NCI-H446 (cell line): ENCODE results near the gene CTDP1.
"Not testable (repeated sequence)": the region's sequence is repeated elsewhere in the genome, so short reads cannot be mapped to it uniquely, and the experiment has no call there.

Experiments
- DNase-seq, 2 experiments: peaks; one replicate each; lab custom pipeline; 2025; lab: John Stamatoyannopoulos, UW

The CTDP1 gene

GRCh38 chr18:79698668-79699335 is 19.2 kb downstream of the CTDP1 start:
- no peak for DNase-seq

- DNase-seq: no peak
Observed at GRCh38 chr18:79699653-79700052, 20.1 kb downstream of the CTDP1 start.

- DNase-seq: no peak
Observed at GRCh38 chr18:79702906-79703305, 23.3 kb downstream of the CTDP1 start.

- DNase-seq: no peak
Observed at GRCh38 chr18:79704631-79705030, 25.0 kb downstream of the CTDP1 start.

- no peak for DNase-seq
Observed at GRCh38 chr18:79705272-79705671, 25.7 kb downstream of the CTDP1 start.

GRCh38 chr18:79706006-79706405 is 26.4 kb downstream of the CTDP1 start:
- no peak for DNase-seq

- no peak for DNase-seq
Observed at GRCh38 chr18:79706658-79707057, 27.1 kb downstream of the CTDP1 start.

GRCh38 chr18:79707239-79707638 is 27.6 kb downstream of the CTDP1 start:
- DNase-seq: no peak

- DNase-seq: no peak
Observed at GRCh38 chr18:79707671-79708070, 28.1 kb downstream of the CTDP1 start.

GRCh38 chr18:79708412-79708811 is 28.8 kb downstream of the CTDP1 start:
- no peak for DNase-seq

- DNase-seq: no peak
Observed at GRCh38 chr18:79712206-79712857, 32.7 kb downstream of the CTDP1 start.

- DNase-seq: no peak
Observed at GRCh38 chr18:79713341-79713740, 33.7 kb downstream of the CTDP1 start.

GRCh38 chr18:79714531-79715240 is 35.1 kb downstream of the CTDP1 start:
- DNase-seq: no peak

- DNase-seq: no peak
Observed at GRCh38 chr18:79715280-79715679, 35.7 kb downstream of the CTDP1 start.

- no peak for DNase-seq
Observed at GRCh38 chr18:79717059-79717458, 37.5 kb downstream of the CTDP1 start.

- DNase-seq: no peak
Observed at GRCh38 chr18:79717555-79718074, 38.0 kb downstream of the CTDP1 start.

- no peak for DNase-seq
Observed at GRCh38 chr18:79718126-79718525, 38.5 kb downstream of the CTDP1 start.

GRCh38 chr18:79718878-79719477 is 39.4 kb downstream of the CTDP1 start:
- DNase-seq: no peak

GRCh38 chr18:79719478-79720358 is 40.1 kb downstream of the CTDP1 start:
- DNase-seq: not testable (repeated sequence)

GRCh38 chr18:79720359-79720733 is 40.7 kb downstream of the CTDP1 start:
- no peak for DNase-seq

GRCh38 chr18:79723036-79723435 is 43.4 kb downstream of the CTDP1 start:
- no peak for DNase-seq

GRCh38 chr18:79723628-79724027 is 44.0 kb downstream of the CTDP1 start:
- no peak for DNase-seq
